K562 (cell line): ENCODE data around the gene SDC3. TPM values are rescaled to one million over a fixed set of nuclear protein-coding genes. Genes with fewer than 3 reads are reported as not detected.

Source experiments
- COPS2 ChIP-seq: fragments of 450-650 bp; conservative IDR thresholded peaks from 2 replicates; pipeline ENCODE4 v1.6.1; 2016; ENCODE audit warnings: mild to moderate bottlenecking, moderate library complexity
- ESRRA ChIP-seq: fragments of 450-650 bp; IDR thresholded peaks from 2 replicates; pipeline ENCODE4 v1.6.1; 2014; ENCODE audit warnings: low read depth, mild to moderate bottlenecking, moderate library complexity, borderline replicate concordance
- FOS ChIP-seq: IDR thresholded peaks from 3 replicates; pipeline ENCODE4 v1.6.1; 2011; ENCODE audit not compliant: insufficient read length; ENCODE audit errors: extremely low read depth
- GTF2A2 ChIP-seq: IDR thresholded peaks from 2 replicates; pipeline ENCODE4 v1.6.1; 2016; ENCODE audit warnings: mild to moderate bottlenecking, missing genetic modification characterization, missing compliant biosample characterization
- HIVEP1 ChIP-seq: fragments of 250-450 bp; sonication (Bioruptor Pico); IDR thresholded peaks from 2 replicates; pipeline ENCODE4 v1.4.0; 2020; ENCODE audit warnings: mild to moderate bottlenecking
- ILK ChIP-seq: fragments of 450-650 bp; IDR thresholded peaks from 2 replicates; pipeline ENCODE4 v1.6.1; 2016; ENCODE audit warnings: missing genetic modification characterization, low read depth, mild to moderate bottlenecking, missing compliant biosample characterization, moderate library complexity, borderline replicate concordance
- NCOA1 ChIP-seq: fragments of 450-650 bp; IDR thresholded peaks from 2 replicates; pipeline ENCODE4 v1.6.1; 2016; ENCODE audit warnings: low read depth
- NFATC3 ChIP-seq: fragments of 450-650 bp; IDR thresholded peaks from 2 replicates; pipeline ENCODE4 v1.6.1; 2017; ENCODE audit warnings: mild to moderate bottlenecking
- SMAD3 ChIP-seq: fragments of 450-650 bp; formaldehyde crosslinking; conservative IDR thresholded peaks from 2 replicates; pipeline ENCODE4 v1.4.0; 2020; ENCODE audit warnings: mild to moderate bottlenecking
- TEAD1 ChIP-seq, 2 experiments: fragments of 450-650 bp in 1 of 2; sonication (generic) in 1 of 2; formaldehyde crosslinking; IDR thresholded peaks; 2 replicates each; pipeline versions ENCODE4 v1.4.0 to v1.8.0; 2020 to 2022; ENCODE audit warnings: mild to moderate bottlenecking in 2 of 2, missing genetic modification reagents in 1 of 2
- XRCC5 ChIP-seq: fragments of 200-400 bp; formaldehyde crosslinking; IDR thresholded peaks from 2 replicates; pipeline ENCODE4 v1.6.1; 2017; ENCODE audit warnings: low read depth, mild to moderate bottlenecking, low read length
- ZFP30 ChIP-seq: fragments of 250-450 bp; sonication (Bioruptor Pico); IDR thresholded peaks from 2 replicates; pipeline ENCODE4 v1.8.0; 2022; ENCODE audit warnings: moderate library complexity, mild to moderate bottlenecking, inconsistent platforms, borderline replicate concordance
- polyA plus RNA-seq, 8 experiments: library from polyadenylated mRNA; depleted of rRNA in 4 of 8; stranded (reverse) in 5 of 8; unstranded in 3 of 8; fragments of >200 nt; fragmentation: Nextera tagmentation in 2 of 8; fragmentation: Illumina TruSeq in 1 of 8; extraction: Ambion mirVana in 2 of 8; extraction: Trizol in 1 of 8; gene quantifications; 2 replicates each; pipeline versions ENCODE4 v1.2.1 to v1.2.3, GENCODE V29; 2011 to 2014; ENCODE audit warnings: inconsistent platforms in 1 of 8, missing spikeins in 1 of 8
- total RNA-seq, 7 experiments: library from RNA; depleted of rRNA in 6 of 7; stranded (reverse); fragments of >200 nt in 6 of 7; fragmentation: Illumina TruSeq in 2 of 7; extraction: Trizol in 2 of 7; gene quantifications; 2 replicates each; pipeline versions ENCODE4 v1.2.1 to v1.2.3, GENCODE V29; 2011 to 2021; ENCODE audit warnings: low replicate concordance in 1 of 7
- TF ChIP-seq, protein P1 (sequence below), 2 experiments: IDR thresholded peaks in 1 of 2; conservative IDR thresholded peaks in 1 of 2; 2 replicates each; pipeline ENCODE4 v1.6.1; 2016; ENCODE audit warnings: low read depth in 2 of 2, mild to moderate bottlenecking in 1 of 2, missing compliant biosample characterization in 1 of 2, missing genetic modification characterization in 1 of 2, moderate library complexity in 1 of 2
- TF ChIP-seq, protein P2 (sequence below), 2 experiments: fragments of 450-650 bp; formaldehyde crosslinking in 1 of 2; IDR thresholded peaks; 2 replicates each; pipeline versions ENCODE4 v1.4.0 to v1.6.1; 2014 to 2020; ENCODE audit warnings: mild to moderate bottlenecking in 2 of 2, borderline replicate concordance in 1 of 2, low read depth in 1 of 2
- TF ChIP-seq, protein P3 (sequence below): fragments of 250-450 bp; sonication (Bioruptor Pico); IDR thresholded peaks from 2 replicates; pipeline ENCODE4 v1.5.0; 2020; ENCODE audit warnings: mild to moderate bottlenecking

SDC3 gene
- total and polyA plus RNA-seq, 9 of the 15 experiments (the other 6 are each of a cell fraction or from before 2014, with no cell fraction given) = 0.38 to 44.1 (median 12.1) TPM

DNA sequence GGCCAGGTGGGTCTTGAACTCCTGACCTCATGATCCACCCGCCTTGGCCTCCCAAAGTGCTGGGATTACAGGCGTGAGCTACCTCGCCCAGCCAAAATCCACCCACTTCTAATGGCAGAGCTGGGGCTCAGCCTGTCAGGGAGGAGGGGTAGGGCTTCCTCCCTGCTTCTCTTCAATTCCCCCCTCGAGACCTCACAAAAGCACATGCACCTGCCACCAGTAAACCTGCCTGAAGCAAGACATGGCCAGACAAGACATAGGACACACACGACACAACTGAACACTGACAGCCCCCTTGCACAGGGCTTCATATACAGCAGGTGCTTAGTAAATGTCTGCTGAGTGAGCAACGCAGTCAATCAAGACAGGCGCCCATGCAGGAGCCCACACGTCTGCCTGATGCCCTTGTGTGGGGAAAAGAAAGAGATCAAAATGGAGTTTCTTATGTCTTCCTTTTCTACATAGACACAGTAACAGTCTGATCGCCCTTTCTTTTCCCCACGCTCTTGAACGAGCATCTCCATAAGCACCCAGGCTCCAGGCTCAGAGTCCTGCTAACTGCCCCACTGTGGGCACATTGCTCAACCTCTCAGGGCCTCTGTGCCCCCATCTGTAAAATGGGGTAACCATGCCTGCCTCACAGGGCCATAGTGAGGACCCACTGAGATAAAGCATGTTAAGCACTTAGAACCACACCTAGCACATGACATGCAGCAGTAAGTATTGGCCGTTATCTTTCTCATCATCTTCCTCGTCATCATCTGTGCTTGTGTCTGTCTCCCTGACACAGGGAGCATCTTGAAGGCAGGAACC is 8.8 kb downstream of the SDC3 start (continued):
- TF ChIP-seq, protein P1, sequence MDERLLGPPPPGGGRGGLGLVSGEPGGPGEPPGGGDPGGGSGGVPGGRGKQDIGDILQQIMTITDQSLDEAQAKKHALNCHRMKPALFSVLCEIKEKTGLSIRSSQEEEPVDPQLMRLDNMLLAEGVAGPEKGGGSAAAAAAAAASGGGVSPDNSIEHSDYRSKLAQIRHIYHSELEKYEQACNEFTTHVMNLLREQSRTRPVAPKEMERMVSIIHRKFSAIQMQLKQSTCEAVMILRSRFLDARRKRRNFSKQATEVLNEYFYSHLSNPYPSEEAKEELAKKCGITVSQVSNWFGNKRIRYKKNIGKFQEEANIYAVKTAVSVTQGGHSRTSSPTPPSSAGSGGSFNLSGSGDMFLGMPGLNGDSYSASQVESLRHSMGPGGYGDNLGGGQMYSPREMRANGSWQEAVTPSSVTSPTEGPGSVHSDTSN (CRISPR knock-in tag; IDR thresholded peaks at IDR 0.05; ENCODE audit: low read depth) = no peak
- TF ChIP-seq, protein P1 (tag; conservative IDR thresholded peaks at IDR 0.05; ENCODE audit: low read depth) = no peak
- no peak for TF ChIP-seq XRCC5
- no peak for TF ChIP-seq GTF2A2 (tag)
- no peak for TF ChIP-seq NCOA1
- TF ChIP-seq, protein P2, sequence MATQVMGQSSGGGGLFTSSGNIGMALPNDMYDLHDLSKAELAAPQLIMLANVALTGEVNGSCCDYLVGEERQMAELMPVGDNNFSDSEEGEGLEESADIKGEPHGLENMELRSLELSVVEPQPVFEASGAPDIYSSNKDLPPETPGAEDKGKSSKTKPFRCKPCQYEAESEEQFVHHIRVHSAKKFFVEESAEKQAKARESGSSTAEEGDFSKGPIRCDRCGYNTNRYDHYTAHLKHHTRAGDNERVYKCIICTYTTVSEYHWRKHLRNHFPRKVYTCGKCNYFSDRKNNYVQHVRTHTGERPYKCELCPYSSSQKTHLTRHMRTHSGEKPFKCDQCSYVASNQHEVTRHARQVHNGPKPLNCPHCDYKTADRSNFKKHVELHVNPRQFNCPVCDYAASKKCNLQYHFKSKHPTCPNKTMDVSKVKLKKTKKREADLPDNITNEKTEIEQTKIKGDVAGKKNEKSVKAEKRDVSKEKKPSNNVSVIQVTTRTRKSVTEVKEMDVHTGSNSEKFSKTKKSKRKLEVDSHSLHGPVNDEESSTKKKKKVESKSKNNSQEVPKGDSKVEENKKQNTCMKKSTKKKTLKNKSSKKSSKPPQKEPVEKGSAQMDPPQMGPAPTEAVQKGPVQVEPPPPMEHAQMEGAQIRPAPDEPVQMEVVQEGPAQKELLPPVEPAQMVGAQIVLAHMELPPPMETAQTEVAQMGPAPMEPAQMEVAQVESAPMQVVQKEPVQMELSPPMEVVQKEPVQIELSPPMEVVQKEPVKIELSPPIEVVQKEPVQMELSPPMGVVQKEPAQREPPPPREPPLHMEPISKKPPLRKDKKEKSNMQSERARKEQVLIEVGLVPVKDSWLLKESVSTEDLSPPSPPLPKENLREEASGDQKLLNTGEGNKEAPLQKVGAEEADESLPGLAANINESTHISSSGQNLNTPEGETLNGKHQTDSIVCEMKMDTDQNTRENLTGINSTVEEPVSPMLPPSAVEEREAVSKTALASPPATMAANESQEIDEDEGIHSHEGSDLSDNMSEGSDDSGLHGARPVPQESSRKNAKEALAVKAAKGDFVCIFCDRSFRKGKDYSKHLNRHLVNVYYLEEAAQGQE (IDR thresholded peaks at IDR 0.05; ENCODE audit: borderline replicate concordance) = no peak
- TF ChIP-seq, protein P2 (CRISPR knock-in tag; IDR thresholded peaks at IDR 0.05; ENCODE audit: low read depth) = no peak
- no peak for TF ChIP-seq NFATC3
- no peak for TF ChIP-seq HIVEP1 (CRISPR knock-in tag)
- TF ChIP-seq FOS = no peak
- TF ChIP-seq, protein P3, sequence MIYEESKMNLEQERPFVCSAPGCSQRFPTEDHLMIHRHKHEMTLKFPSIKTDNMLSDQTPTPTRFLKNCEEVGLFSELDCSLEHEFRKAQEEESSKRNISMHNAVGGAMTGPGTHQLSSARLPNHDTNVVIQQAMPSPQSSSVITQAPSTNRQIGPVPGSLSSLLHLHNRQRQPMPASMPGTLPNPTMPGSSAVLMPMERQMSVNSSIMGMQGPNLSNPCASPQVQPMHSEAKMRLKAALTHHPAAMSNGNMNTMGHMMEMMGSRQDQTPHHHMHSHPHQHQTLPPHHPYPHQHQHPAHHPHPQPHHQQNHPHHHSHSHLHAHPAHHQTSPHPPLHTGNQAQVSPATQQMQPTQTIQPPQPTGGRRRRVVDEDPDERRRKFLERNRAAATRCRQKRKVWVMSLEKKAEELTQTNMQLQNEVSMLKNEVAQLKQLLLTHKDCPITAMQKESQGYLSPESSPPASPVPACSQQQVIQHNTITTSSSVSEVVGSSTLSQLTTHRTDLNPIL = no peak
- no peak for TF ChIP-seq TEAD1 (CRISPR knock-in tag; IDR thresholded peaks at IDR 0.05)
- TF ChIP-seq COPS2 = no peak
- no peak for TF ChIP-seq ZFP30
- TF ChIP-seq ILK (tag) = no peak
- TF ChIP-seq ESRRA = no peak
- TF ChIP-seq SMAD3 = no peak
